Measurements from ENCODE around the gene CSTB.
A peak's percentile ranks its signal among the peaks of the same experiment; 100 is the strongest.

The CSTB gene

DNA sequence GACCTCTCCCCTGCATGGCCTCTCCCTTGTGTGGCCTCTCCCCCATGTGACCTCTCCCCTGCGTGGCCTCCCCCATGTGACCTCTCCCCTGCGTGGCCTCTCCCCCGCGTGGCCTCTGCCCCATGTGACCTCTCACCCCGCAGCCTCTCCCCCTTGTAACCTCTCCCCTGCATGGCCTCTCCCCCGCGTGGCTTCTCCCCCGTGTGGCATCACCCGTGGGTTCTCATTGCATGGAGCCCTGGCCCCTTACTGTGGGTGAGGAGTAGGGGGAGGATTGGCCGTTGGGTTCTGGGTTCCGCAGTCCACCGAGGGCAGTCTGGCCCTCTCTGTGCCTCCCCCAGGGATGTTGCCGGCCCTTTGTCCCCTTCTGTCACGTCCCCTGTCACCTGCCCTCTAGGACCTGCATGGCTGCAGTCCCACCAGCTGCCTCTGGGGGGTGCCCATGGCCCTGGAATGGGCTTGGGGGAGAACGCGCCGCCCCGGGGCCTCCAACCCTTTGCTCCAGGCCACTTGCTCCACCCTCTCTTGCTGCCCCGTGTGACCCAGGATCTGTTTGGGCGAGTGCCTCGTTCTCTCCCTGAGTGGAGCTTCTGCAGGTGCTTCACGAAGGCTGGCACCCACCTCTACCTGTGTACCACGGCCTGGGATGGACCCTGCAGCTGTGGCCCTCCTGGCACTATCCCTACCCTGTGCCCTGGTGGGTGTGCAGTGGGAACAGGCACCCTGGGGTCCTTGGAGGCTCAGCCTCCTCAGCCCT is 34.6 kb upstream of the CSTB start:
- DNase-seq, result peak; percentile 77

DNA sequence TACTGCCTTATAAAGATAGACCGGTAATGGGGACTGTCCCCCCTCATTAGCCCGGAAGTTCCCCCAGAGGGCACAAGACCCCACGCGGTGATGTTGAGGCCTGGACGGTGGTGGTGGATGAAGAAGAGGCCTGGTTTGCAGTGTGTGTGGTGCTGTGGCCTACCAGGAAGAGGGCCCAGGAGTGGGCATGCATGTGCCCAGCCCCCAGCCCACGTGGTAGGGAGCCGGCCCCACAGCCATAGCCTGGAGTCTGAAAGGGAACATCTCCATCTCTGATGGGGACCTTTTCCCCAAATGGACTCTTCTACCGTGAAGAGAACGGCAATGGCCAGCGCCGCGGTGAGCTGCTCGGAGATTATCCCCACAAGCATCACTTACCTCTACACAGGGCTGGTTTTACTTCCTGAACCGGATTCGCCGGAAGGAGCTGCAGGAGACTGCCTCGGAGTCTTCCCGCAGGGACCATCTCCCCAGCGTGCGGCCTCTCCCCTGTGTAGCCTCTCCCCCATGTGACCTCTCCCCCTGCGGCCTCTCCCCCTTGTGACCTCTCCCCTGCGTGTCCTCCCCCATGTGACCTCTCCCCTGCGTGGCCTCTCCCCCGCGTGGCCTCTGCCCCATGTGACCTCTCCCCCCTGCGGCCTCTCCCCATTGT is 33.9 kb upstream of the CSTB start:
- DNase-seq, result no peak

DNA sequence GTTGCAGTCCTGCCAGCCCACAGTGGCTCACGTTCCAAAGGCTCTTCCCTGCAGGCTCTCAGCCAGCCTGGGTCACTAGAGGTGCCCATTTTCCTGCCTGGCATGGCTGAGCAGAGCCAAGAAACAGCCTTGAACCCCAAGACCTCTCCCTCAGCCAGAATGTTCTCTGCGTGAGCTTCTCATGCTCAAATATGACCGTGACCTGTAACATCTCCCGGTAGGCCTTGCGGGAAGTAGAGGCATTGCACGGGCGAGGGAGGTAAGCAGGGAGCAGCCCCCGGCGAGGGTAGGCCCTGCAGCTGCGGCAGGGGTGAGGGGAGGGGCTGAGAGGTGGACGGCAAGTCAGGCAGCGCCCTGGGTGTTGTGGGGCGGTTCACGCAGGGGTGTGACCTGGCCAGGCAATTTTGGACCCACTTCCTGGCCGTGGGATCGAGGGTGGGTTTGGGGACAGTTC is 33.3 kb upstream of the CSTB start:
- DNase-seq, result no peak

DNA sequence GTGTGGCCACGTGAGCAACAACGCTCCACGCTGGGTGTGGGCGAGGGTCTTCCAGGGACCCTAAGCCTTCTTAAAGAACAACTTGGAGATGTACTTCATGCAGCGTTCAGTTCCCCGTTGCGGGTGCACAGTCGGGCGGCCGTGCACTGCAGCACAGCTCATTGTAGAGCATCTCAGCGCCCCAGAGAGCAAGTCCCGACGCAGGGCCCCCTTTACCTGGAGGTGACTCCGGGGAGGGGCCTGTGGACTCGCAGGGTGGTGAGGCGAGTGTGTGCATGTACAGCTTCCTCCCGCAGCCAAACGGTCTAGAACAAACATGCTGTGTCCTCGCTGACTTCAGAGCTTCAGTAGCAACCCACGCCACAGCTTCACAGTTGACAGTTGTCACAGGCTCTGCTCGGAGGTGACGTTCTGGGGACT is 32.7 kb upstream of the CSTB start:
- no peak for DNase-seq

DNA sequence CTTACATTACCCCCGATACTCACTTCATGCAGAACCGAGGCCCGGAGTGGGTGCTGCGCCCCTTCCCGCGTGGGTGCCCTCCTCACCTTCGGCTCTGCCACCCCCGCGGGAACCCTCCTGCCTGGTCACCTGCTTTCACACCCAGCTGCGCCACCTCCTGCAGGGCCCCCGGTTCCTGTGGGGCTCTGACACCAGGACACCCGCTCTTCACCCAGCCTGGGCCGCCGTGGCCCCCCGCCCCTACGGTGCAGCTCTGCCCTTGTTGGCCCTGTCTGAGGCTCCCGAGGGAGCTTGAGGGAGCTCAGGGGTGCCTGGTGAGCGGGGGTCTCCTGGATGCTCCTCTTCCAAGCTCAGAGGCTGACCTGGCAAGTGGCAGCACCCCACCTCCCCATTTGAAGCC is 32.3 kb upstream of the CSTB start:
- DNase-seq, result no peak

DNA sequence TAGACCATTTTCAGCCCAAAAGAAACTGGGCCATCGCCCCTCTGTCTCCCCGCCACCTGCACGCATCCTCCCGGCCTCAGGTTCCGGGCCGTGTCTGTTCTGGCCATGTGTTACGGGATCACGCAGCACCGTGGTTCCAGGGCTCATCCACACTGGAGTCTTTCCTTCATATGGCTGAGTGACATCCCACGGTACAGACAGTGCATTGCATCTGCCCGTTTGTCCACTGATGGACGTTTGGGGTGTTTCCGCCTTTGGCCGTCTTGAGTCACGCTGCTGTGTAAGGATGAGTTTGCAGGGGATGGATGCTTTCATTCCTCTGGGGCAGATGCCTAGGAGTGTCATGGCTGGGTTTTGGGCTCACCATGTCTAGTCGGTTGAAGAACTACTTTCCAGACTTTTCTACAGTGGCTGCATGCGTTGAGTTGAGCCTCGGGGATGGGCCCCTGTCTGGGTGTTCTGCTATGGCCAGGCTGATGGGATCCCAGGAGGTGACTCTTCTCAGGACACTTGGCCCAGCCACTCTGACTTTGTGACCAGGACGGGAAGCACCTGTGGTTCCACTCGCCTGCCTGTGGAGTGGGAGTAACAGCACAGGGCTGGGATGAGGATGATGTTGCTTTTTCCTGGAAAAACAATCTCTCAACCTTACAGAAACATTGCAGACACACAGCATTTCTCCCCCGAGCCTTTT is 30.1 kb upstream of the CSTB start:
- DNase-seq, result no peak

DNA sequence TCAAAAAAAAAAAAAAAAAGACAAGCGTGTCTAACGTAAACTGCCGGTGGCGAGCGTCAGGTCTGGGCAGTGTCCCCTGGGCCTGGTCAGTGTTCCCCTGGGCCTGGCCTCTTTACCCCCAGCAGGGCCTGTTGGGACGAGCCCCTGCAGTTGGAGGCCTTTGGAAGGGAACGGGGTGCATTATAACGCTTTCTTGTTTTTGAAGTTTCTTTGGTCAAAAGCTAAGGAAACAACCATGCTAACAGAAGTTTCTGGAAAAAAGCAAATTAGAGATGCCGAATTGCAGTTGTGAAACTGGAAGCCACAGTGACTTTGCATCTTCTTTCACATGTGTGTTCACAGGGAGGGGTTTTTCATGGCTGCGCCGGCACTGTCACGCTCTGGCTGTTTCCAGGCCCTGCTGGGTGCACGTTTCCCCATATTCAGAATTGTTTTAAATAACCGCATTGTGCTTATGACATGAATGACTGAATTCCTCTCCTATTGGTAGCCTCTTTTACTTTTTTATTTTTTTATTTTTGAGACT is 29.2 kb upstream of the CSTB start:
- DNase-seq, result no peak

DNA sequence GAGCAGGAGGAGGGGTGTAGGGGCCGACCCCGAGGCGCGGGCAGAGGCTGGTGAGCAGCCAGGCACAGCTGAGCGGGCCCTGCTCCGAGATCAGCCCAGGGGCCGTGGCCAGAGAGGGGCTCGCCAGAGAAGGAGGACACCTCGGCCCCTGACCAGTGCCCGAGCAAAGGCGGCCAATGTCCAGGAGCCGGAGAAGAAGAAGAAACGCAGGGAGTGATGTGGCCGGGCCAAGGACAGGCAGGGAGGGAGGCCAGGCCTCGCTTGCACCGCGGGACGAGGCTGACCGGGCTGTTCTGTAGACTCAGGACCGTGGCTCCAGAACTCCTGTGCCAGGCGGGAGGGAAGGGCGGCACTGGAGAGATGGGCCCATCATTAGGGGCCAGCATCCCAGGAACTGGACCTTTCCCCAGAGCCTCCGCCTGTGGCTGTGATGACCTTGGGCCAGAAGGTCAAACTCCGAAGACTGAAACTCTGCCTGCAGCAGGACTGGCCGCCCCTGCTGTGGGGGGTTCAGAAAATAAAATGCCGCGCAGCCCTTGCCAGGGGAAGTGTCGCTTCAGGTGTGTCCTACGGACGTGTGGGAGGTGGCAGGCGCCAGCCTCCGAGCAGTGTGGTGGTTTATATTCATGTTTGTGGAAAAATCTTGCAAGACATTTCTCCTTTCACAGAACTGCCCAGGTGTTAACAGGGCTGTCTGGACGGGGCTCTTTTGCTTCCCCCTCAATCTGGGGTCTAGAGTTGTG is 27.6 kb upstream of the CSTB start:
- DNase-seq, result no peak

DNA sequence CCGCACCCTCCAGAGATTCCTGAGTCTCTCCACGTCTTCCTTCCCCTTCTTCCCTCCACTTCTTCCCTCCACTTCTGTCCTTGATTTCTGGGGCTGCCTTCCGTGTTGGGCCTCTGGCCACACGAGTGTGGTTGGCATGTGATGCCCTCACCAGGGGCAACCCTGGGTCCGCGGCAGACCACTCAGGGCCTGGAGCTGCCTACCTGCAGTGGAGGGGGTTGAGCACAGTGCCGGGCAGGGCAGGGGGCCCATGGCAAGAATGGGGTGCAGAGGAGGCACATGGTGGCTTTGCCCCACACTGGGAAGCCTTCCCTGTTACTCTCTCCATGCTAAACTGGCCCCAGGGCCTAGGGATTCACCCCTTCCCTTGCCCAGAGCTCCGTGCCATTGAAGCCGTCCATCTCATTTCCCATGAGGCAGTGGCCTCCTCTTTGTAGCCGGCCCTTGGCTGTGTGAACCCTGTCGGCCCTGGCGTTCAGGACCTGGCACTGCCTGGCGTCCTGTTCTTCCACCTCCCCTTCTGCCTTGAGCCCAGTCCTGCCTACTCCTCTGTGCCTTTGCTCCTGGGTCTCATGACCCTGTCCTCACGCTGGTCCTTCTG is 26.7 kb upstream of the CSTB start:
- no peak for DNase-seq

DNA sequence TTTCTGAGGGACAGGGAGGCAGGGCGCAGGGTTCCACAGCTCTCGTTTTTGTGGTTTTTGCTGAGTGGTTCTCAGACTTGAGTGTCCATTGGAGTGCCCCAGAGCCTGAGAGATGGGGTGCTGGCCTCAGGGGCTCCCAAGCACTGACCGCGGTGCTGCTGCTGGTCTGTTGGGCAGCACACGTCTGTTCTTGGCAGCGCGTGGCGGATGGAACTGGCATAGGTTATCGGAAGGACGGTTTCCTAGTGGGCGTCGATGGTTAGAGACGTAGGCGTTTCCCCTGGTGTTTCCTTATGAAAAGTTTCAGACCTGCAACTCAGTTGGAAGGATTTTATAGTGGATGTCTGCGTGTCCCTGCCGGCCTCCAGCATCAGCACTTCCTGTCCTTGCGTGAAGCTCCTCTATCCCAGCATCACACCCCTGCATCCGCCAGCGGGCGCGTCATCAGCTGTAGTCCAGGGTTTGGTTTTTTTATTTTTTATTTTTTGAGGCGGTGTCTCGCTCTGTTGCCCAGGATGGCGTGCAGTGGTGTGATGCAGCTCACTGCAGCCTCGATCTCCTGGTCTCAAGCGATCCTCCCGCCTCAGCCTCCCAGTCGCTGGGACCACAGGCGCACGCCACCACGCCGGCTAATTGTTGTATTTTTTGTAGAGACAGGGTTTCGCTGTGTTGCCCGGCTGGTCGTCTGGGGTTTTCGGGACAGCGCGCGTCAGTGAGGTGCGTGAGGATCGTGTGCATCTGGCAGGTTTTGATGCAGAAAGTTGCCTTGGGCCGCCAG is 25.1 kb upstream of the CSTB start:
- DNase-seq, result no peak

DNA sequence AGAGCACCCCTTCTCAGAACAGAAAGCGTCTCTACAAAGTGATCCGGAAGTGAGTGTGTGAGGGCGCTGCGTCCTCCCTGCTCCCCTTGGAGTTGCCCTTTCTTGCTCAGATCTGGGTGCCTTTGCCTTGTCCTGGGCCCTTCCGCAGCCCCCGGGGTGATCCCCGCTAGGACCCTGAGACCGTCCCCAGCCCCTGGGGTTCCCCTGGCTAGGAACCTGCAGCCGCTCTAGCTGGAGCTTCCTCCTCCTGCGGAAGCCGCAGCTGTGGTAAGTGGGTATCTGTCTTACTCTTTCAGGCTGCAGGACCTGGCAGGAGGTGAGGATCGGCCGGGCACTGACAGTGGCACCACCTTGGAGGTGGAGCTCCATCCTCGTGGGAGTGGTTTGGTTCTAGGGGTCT is 24.5 kb upstream of the CSTB start:
- no peak for DNase-seq

DNA sequence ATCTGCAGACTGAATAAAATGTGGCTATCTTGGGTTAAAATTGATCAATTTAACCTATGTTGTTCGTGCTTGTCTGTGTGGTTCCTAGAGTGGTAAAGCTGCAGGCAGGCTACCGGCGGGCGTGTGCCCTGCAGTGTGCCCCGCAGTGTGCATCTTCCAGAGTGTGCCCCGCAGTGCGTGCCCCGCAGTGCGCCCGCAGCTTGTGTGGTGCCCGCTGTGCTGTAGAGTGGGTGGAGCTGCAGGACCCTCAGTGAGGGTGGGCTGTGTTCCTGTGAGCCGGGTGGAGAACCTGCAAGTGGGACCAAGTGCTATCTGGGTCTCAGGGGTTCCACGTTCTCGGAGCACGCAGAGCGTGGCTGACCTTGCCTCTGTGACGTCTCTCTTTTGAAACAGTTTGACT is 24.0 kb upstream of the CSTB start:
- no peak for DNase-seq

DNA sequence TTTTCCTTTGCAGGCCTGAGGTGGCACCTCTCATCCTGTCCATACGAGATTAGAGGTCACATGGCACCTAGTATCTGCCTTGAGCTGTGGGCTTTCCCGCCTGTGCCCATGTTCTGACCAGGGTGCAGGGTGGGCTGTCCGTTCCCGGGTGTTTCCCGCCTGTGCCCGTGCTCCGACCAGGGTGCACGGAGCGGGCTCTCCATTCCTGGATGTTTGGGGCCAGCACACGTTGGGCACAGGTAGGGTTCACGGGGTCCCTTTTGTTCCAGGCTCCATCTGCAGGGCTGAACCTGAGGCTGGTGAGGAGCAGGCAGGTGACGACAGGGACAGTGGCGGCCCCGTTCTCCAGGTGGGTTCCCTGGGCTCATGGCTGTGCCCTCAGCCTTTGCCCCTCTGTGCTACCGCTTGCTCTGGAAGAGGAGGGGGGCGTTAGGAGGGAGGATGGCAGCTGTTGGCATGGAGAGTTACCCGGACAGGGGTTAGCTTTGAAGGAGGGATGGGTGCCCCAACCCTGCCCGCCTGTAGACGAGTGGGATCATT is 23.3 kb upstream of the CSTB start:
- DNase-seq, result no peak

DNA sequence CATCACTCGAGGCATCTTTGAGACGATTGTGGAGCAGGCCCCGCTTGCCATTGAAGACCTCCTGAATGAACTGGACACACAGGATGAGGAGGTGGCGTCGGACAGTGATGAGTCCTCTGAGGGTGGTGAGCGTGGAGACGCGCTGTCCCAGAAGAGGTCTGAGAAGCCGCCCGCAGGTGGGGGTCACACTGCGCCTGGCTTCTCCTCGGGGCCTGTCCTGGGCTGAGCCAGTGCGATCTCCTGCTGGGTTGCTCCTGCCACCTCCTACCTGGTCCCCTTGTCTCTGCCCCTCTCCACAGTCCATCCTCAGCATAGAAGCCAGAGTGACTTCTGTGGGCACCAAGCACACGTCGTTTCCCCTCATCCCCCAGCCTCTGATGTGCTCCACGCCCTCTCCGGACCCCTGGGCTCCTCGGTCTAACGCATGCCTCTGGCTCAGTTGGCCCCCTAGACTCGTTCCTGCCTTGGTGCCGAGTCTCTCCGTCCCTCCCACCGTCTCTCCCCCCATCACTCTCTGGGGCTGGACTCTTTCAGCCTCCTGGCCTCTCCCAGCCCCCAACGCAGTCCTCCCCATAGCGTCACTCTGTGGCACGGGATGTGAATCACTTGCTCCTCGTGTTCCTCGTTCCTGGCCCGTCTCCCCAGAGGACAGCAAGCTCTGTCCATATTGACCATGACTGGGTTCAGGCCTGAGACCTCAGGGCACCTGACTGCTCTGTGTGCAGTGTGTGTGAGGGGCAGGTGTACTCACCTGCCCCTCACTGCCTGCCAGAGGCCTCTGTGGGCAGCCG is 22.0 kb upstream of the CSTB start:
- DNase-seq, result peak; percentile 2

DNA sequence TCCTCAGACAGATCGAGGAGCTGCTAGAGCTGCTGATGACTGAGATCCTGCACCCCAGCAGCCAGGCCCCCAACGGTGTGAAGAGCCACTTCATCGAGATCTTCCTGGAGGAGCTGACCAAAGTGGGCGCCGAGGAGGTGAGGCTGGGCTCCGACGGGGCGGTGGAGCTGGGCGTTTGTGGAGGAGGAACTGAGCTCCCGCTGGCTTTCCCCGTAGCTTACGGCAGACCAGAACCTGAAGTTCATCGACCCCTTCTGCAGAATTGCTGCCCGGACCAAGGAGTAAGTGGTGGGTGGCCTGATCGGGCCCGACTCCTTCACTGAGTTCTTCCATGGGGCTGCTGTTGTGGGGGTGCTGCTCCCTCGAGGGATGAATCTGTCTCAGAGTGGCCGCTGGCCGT is 21.3 kb upstream of the CSTB start:
- no peak for DNase-seq

DNA sequence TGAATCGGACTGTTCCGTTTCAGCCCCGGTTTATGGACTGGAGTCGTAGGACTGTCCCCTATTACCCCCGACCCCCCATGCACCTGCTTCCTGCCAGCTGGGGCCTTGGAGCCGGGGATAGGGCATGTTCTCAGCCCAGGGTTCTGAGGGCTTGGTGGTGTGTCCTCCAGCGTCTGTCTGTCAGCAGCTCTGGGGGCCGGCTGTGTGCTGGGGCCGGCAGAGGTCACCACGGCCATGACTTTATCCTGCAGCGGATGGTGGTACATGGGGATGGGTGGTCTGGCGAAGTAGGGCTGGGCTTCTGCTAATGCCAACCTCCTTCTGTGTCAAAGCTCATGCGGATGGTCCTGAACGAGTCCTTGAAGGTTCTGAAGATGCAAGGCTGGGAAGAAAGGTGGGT is 18.7 kb upstream of the CSTB start:
- DNase-seq, result no peak

DNA sequence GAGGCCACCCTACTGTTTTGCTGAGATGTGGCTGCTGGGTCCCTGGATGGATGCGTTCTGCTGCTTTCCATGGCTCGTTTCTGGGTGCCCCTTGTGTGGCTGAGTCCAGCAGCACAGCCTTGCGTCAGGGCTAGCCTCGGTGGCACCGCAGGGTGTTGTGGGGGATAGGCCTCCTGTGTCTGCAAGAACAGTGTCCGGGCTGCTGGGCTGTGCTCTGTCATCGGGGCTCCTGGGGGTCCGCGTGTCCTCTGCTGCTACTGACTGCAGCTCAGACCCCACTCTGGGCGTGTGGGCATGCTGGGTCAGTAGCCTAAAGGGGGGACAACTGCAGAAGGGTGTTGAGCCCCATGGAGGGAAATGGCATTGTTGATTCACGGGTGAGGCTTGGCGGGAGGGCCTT is 18.2 kb upstream of the CSTB start:
- DNase-seq, result no peak

DNA sequence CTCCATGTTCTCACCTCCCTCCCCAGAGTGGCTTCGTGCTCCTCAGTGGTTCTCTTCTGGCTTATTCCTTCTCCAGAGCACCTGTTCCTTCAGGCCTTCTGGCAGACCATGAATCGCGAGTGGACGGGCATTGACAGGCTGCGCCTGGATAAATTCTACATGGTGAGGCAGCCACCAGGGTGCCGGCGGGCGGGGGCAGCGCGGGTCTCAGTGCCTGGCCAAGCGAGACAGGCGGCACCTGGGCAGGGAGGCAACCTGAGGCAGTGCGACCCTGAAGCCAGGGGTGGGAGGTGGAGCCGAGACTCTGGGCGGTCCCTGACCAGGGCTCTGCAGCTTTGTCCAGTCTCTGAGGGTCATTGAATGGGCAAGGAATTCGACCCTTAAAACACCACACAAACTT is 17.1 kb upstream of the CSTB start:
- DNase-seq, result no peak

DNA sequence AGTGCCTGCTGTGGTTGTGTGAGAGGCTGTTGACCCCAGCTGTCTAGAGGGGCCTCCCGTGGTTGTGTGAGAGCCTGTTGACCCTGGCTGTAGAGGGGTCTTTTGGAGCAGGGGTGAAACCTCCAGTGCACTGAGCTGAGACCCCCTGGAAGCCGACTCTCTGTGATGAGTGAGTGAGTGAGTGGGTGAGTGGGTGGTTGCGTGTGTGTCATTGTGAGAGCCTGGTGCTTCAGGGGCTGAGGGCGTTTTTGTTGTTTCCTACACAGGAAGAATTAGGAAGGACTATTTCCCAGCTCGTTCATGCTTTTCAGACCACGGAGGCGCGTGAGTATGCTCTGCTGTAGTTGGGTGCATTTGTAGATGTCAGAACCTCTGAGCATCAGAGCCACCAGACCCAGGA is 16.3 kb upstream of the CSTB start:
- DNase-seq, result no peak

DNA sequence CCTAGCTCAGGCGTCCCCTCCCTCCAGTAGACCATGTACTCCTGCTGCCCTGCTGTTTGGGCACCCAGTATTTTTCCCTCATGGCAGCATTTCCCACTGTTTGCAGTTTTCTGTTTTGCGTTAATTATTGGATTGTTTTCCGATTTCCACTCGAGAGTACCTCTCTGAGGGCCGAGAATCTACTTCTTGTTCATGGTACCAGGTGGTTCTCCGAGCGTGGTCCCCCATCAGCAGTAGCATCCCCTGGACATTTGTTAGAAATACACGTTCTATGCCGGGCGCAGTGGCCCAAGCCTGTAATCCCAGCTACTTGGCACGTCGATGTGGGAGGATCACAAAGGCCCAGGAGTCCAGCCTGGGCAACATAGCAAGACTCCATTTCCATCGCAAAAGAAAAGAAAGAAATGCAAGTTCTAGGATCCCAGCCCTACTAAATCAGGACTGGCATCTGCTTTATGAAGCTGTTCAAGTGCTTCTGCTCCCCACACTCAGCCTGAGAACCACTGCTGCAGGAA is 14.0 kb upstream of the CSTB start:
- DNase-seq, result no peak

Measured in left hindlimb (tissue), 1 donor.